ENCODE results near the gene MORC3. TPM values are rescaled to one million over a fixed set of nuclear protein-coding genes. Genes with fewer than 3 reads are reported as not detected.

The MORC3 gene
- total RNA-seq, 2 donors from 2014 or later, result 16.9 to 46.1 TPM

DNA sequence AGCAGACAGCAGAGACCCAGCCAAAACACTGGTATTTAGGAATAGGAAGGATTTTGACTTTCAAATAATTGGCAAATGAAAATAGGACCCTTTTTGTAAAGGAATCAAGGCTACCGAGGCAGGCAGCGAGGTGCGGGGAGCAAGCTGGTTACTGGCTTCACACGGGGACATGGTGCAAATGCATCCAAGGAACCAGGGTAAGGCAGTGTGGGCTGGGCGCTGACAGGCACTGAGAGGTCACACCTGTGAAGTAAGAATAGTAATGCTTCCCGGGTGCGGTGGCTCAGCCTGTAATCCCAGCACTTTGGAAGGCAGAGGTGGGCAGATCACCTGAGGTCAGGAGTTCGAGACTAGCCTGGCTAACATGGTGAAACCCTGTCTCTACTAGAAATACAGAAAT lies 80.7 kb downstream of the MORC3 start:
- Histone ChIP-seq H3K36me3 (replicated peaks in 1 of 2; ENCODE audit: insufficient read depth in 1 of 2, low read depth in 2 of 2) (peaks cover 0 to 2% of the 10 kb centered on the region in 2 donors), H3K27ac (no peak overlapping the region), H3K4me1 (no peaks in the 10 kb centered on the region), H3K27me3 (no peaks in the 10 kb centered on the region), H3K4me3 (no peak overlapping the region), H3K9me3 (no peaks in the 10 kb centered on the region)
- no peak for TF ChIP-seq POLR2A (IDR thresholded peaks at IDR 0.05)
- TF ChIP-seq, protein P1, sequence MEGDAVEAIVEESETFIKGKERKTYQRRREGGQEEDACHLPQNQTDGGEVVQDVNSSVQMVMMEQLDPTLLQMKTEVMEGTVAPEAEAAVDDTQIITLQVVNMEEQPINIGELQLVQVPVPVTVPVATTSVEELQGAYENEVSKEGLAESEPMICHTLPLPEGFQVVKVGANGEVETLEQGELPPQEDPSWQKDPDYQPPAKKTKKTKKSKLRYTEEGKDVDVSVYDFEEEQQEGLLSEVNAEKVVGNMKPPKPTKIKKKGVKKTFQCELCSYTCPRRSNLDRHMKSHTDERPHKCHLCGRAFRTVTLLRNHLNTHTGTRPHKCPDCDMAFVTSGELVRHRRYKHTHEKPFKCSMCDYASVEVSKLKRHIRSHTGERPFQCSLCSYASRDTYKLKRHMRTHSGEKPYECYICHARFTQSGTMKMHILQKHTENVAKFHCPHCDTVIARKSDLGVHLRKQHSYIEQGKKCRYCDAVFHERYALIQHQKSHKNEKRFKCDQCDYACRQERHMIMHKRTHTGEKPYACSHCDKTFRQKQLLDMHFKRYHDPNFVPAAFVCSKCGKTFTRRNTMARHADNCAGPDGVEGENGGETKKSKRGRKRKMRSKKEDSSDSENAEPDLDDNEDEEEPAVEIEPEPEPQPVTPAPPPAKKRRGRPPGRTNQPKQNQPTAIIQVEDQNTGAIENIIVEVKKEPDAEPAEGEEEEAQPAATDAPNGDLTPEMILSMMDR (IDR thresholded peaks at IDR 0.05), result no peak
- no peak for ATAC-seq
- no peak for DNase-seq
- intact Hi-C loops (cut with DNase I), result no loop called here
- WGBS, 2 donors, result 96% methylated on average over 8 of the region's 8 CpGs

DNA sequence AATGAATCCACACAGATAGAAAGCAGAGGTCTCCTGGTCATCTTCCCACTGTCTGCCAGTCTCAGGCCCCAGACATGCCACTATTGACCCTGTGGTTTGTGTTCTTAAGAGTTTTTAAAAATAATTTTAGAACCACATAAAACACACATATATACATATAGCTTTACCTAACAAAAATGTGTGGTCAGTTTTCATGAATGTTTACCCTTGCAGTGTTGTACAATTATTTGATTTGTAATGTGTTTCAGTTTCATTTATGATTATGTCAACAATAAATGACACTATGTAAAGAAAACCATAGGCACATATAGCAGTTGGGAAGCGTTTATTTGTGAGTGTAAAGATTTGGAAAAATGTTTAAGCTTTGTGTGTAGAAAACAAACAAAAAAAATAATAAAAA lies 82.3 kb downstream of the MORC3 start:
- DNase-seq (no peak), ATAC-seq (no peak)
- H3K4me1 ChIP-seq, result no peaks in the 10 kb centered on the region
- intact Hi-C loops (cut with DNase I), result no loop called here
- H3K4me3 ChIP-seq, result no peak overlapping the region
- WGBS, 2 donors, result 53 to 66% methylated on average over 1 of the region's 1 CpG
- TF ChIP-seq, protein P1 (IDR thresholded peaks at IDR 0.05), result no peak
- no peak for TF ChIP-seq POLR2A (IDR thresholded peaks at IDR 0.05)
- H3K36me3 ChIP-seq (replicated peaks in 1 of 2; ENCODE audit: insufficient read depth in 1 of 2, low read depth in 2 of 2), result peaks cover 0 to 2% of the 10 kb centered on the region in 2 donors
- no peaks in the 10 kb centered on the region for H3K27me3 ChIP-seq
- no peaks in the 10 kb centered on the region for H3K9me3 ChIP-seq
- H3K27ac ChIP-seq, result no peak overlapping the region

DNA sequence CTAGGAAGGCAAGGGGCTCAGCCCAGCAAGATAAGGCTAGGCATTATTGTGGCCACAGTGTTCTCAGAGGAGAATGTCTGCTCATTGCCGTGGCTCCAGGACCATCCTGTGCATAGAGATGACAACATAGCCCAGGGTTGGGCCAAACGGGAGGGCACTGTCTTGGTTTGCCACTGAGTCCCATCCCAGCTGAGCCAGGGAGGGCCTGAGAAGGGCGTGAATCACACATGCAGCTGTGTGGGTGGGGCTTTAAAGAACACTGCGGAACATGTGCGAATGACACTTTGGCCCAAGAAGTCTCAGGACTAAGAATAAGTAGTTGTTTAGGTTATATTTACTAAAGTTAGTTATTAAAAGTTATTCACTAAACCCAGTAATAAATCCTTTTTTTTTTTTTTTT lies 83.7 kb downstream of the MORC3 start:
- H3K9me3 ChIP-seq, result no peaks in the 10 kb centered on the region
- no peak overlapping the region for H3K4me3 ChIP-seq
- WGBS, 2 donors, result 92 to 93% methylated on average over 5 of the region's 5 CpGs
- peaks cover 0 to 2% of the 10 kb centered on the region in 2 donors for H3K36me3 ChIP-seq (replicated peaks in 1 of 2; ENCODE audit: insufficient read depth in 1 of 2, low read depth in 2 of 2)
- DNase-seq (no peak), ATAC-seq (no peak)
- TF ChIP-seq POLR2A (IDR thresholded peaks at IDR 0.05), result no peak
- TF ChIP-seq, protein P1 (IDR thresholded peaks at IDR 0.05), result no peak
- no peaks in the 10 kb centered on the region for H3K27me3 ChIP-seq
- no peak overlapping the region for H3K27ac ChIP-seq
- no peaks in the 10 kb centered on the region for H3K4me1 ChIP-seq
- intact Hi-C loops (cut with DNase I), result no loop called here

DNA sequence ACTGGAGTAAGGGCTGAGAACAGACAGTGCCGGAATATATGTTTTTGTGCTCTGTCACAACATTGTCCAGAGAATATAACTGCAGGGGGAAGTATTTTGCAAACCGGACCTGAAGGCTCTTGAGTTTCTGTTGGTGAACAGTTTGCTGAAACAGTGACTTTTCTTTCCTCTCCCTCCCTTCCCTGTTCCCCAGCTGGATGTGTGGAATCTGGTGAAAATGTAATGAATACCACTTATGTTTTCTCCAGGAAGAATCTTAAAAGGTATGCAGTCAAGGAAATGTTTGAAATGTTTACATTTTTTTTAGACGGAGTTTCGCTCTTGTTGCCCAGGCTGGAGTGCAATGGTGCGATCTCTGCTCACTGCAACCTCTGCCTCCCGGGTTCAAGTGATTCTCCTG lies 88.6 kb downstream of the MORC3 start:
- Histone ChIP-seq H3K27ac (no peak overlapping the region), H3K27me3 (no peaks in the 10 kb centered on the region), H3K36me3 (replicated peaks in 1 of 2; ENCODE audit: insufficient read depth in 1 of 2, low read depth in 2 of 2) (peaks cover 0 to 4% of the 10 kb centered on the region in 2 donors), H3K4me3 (no peak overlapping the region), H3K9me3 (no peaks in the 10 kb centered on the region), H3K4me1 (no peaks in the 10 kb centered on the region)
- intact Hi-C loops (cut with DNase I), result no loop called here
- no peak for DNase-seq
- no peak for ATAC-seq
- TF ChIP-seq POLR2A (IDR thresholded peaks at IDR 0.05), result no peak
- TF ChIP-seq, protein P1 (IDR thresholded peaks at IDR 0.05), result no peak
- 88 to 90% methylated on average over 6 of the region's 6 CpGs for WGBS, 2 donors

DNA sequence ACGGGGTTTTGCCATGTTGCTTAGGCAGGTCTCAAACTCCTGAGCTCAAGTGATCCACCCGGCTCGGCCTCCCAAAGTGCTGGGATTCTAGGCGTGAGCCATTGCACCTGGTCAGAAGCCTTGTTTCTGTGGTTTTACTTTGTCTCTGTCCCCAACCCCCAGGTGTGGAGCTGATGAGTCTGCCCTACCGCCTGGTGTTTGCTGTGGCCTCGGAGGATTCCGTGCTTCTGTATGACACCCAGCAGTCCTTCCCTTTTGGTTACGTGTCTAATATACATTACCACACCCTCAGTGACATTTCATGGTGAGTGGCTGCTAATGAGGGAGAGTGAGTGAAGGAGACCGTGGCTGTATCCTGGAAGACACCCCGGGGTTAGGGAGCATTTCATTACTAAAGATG lies 91.3 kb downstream of the MORC3 start:
- intact Hi-C loops (cut with DNase I), result no loop called here
- Histone ChIP-seq H3K4me3 (no peak overlapping the region), H3K27ac (no peak overlapping the region), H3K36me3 (replicated peaks in 1 of 2; ENCODE audit: insufficient read depth in 1 of 2, low read depth in 2 of 2) (peaks cover 0 to 2% of the 10 kb centered on the region in 2 donors), H3K4me1 (no peaks in the 10 kb centered on the region), H3K9me3 (no peaks in the 10 kb centered on the region), H3K27me3 (no peaks in the 10 kb centered on the region)
- WGBS, 2 donors, result 96% methylated on average over 10 of the region's 10 CpGs
- DNase-seq, result no peak
- no peak for ATAC-seq
- TF ChIP-seq, protein P1 (IDR thresholded peaks at IDR 0.05), result no peak
- TF ChIP-seq POLR2A (IDR thresholded peaks at IDR 0.05), result no peak

Measured in body of pancreas (tissue), 4 donors.